HG02973 (cell line): ENCODE data around the gene CBFA2T3.

Experiments used
- ATAC-seq: cut with Tn5 transposase; IDR thresholded peaks from one replicate; pipeline ENCODE4 v1.9.1; 2021; ENCODE audit warnings: moderate library complexity; ENCODE audit not compliant: unreplicated experiment

CBFA2T3 gene

DNA sequence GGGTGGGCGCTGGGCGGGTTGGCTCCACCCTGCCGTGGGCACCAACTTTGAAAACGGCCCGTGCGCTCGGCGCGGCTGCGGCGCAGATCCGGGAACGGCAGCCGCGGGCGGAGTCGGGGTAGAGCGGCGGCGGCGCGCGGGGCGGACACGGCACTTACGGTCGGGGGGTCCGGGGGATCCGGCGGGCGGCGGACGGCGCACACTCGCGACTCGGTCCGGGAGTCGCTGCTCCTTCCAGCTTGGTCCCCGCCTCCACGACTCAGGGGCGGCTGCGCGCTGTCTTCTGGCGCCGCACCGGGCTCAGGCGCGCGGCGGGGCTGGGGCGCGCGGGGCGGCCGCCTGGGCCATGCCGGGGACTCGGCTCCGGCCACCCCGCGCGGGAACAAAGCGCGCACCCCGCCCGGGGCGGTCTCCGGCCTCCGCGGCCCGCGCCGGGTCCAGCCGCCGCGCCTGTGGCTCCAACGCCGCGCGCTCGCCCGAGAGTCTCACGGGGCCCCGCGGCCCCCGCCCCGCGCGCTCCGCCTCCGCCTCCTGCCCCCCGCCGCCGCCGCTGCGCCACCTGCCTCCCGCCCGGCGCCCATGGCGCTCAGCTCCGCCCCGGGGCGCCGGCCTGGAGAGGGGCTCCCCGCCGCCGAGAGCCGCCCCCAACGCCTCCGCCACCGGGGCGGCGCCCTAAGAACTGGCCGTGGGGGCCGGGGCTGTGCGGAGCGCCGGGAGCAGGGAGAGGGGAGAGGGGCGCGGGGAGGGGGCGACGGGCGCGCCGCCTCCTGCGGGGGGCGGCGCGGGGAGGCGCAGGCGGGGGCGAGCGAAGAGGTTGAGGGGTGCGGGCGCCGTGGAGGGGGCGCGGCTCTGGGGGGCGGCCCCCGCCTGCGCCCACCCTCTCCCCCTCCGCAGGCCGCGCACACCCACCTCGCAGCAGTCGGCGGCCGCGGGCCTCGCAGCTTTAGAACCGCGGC is 35.9 kb downstream of the CBFA2T3 start:
- peak; percentile 30 for ATAC-seq

DNA sequence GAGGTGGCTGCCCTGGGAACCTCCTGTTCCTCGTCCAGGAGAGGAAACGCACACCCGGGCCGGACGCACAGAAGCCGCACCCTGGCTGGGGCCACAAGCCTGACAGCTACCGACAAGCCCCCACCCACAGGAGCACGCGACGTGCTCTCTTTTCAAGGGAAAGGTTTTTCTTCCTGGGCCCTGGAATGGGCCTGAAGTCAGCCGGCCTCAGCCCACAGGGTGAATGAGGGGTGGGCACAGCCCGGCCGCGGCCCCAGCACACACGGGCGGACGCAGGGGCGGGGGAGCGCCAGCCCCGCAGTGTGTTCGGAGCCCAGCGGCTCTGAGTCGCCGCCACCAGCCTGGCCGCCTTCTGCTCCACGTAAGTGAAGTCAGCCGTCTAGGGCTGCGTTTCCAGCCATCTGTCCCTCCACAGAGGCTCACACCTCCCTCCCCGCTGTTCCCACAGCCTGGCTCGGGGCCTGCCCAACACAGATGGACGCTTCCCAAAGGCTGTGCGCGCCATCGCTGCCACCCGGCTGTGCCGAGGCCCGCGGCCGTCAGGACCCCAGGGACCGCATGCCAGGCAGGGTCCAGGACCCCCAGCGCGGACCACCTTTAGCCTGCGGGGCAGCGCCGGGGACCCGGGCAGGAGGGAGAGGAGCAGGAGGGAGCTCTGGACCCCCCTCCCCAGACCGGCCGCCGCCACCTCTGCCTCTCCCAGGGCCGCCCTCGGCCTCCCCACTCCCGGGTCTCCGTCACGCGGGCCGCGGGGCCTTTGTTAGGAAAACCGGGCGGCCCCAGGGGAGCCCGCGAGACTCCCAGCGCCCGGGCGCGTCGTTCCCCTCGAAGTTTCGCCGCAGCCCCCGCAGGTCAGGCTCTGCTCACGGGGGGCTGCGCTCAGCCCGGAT is 36.8 kb downstream of the CBFA2T3 start:
- ATAC-seq: no peak

DNA sequence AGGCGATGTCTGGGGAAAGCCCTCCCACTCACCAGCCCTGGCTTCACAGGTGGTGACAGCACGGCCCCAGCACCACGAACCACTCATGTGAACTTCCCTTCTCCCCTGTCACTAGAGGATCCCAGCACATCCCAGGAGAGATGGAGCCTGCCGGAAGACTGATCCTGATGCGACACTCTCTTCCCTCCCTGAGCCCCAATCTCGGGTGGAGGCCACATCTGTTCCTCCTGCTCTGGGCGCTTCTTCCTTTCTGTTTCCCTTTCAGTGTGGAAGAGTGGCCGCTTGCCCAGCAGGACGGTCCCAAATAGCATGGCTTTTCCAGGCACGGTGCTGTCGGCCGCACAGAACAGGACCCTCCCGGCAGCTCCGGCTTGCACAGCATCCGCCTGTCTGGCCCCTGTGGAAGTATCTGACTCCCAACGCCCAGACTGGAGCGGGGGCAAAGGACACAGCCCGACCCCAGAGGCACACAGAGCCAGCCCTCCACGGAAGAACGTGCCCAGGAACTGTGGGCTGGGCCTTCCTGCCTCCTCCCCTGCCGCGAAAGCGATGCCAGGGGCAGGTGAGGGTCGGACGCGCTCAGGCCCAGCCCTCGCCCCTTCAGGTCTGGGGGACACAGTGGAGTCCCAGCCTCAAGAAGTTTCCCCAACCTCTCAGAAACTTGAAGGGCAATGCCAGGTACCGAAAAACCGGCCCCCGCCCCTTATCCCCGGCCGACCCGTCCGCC is 37.6 kb downstream of the CBFA2T3 start:
- no peak for ATAC-seq

DNA sequence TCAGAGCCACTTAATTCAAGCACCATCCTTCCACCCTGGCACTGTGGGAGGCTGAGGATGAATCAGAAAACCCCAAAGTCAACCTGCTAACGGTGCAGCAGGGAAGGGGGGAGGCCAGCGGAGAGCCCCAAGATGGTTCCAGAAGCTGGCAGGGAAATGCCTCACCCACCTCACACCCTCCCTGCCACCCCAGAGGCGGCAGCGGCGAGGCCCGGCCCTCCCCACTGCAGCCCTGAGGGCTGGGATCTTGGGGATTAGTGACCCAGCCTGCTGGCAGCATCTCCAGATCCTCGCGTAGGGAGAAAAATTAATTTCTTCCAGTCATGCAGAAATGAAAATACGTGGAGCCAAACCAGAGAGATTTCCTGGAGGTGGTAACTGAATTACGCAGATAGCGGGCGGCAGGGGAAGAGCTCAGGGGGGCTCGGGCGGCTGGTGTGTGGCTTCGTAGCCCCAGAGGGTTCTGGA is 38.2 kb downstream of the CBFA2T3 start:
- ATAC-seq: no peak

DNA sequence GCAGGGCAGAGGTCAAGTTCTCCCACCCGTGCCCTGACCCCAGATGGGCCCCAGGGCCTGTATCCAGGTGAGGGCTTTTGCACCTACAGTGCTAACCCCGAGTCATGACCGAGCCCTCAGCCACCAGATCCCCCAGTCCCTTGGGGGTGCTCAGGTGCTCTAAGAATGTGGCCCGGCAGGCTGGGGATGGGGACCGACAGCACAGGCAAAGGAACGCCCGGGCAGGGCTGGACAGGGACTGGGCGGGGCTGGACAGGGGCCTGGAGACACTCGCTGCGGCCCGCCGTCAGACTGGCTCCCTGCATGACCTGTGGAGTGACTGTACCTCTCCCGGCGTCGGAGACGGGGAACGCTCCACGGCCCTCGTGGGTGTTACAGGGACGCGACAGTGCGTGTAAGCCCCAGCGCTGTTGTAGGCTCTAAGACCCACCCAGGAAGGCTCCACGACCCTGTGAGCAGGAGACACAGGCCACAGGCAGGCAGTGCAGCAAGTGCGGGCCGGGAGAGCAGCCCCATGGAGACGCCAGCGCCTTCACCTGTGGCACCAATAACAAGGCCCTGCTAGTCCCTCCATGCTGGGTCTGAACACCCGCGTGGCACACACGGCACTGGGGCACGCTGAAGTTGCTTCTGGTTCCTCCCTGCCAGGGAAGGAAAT is 38.8 kb downstream of the CBFA2T3 start:
- ATAC-seq: no peak

DNA sequence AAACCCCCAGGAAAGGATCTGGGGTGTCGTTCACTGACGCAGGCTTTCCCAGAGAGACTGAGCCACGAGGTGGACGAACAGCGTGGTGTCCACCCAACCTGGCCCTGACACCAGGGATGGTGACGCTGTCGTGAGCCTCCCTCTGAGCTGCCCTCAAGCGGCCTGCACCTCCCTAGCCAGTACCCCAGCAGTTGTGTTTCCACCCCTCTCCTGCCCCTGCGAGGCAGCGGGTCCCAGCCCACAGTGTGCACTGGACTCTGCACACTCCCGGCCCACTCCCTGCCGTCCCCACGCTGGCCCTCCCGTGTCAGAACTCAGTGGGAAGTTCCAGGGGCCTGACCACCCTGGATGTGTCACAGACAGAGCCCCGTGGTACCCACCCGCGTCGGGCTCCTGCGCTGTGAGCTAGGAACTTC is 39.8 kb downstream of the CBFA2T3 start:
- no peak for ATAC-seq

DNA sequence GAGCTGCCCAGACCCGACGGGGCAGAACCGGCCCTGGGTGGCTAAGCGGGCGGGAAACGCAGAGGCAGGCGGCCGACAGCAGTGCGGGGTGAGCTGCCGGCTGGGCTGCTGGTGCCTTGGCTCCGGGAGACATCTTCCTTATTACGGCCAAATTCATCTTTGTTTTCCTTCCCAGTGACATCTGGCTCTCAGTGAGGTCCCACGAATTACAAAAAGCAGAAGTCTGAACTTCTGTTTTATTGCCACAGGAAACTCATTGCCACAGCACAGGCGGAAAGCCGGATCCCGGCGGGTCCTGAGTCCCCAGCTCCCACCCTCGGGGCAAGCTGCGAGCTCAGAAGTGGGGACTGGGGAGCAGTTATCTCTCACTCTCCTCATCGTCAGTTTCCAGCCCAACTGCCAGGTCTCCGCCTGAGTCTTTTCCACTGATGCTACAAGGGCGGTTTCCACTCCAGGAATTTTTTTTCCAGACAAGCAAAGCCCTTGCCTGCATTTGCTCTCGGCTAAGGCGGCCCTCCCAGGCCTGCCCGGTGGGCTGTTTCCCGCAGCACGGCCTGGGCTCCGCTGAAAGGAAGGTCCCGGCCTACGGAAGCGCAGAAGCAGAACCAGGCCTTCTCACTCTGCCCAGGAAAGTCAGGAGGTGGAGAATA is 40.3 kb downstream of the CBFA2T3 start:
- ATAC-seq: no peak

DNA sequence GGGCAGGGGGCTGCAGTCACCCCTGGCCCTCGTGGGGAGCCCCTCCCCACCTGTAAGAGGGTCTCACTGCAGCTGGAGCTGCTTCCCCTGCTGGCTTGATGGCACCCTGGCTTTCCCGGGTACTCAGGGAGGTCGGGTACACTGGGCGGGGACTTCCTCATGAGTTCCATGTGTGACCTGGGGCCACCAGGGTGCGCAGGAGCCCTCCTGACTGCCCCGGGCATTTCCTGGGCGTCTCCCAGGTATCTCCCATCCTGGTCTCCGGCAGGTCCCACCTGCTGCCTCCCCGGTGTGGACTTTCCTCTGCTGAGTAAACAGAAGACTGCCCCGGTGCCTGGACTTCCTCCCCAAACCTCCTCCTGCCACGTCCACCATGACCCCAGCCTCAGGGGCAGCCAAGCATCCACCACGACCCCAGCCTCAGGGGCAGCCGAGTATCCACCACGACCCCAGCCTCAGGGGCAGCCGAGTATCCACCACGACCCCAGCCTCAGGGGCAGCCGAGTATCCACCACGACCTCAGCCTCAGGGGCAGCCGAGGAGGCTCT is 40.9 kb downstream of the CBFA2T3 start:
- no peak for ATAC-seq

DNA sequence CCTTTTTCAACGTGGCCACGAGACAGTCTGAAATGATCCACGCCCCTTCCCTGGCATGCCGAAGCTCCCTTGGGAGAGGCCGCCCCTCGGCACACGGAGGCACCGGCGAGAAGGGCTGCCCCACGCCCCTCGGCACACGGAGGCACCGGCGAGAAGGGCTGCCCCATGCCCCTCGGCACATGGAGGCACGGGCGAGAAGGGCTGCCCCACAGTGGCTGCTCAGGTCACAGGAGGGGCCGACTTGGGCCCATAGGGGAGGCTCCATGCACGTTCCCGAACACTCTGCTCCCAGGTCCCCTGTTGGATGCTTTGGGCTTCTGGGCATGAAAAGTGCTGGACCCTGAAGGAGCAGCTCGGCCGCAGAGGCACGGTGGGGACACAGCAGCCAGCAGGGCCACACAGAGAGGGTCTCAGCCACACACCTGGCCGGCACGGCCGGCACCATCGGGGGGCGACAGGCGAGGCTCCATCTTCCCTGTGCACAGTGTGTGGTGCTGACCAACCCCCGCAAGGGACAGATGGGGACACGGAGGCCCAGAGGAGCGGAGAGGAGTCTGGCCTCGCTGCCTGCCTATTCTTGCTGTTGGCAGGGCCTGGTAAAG is 42.8 kb downstream of the CBFA2T3 start:
- no peak for ATAC-seq

DNA sequence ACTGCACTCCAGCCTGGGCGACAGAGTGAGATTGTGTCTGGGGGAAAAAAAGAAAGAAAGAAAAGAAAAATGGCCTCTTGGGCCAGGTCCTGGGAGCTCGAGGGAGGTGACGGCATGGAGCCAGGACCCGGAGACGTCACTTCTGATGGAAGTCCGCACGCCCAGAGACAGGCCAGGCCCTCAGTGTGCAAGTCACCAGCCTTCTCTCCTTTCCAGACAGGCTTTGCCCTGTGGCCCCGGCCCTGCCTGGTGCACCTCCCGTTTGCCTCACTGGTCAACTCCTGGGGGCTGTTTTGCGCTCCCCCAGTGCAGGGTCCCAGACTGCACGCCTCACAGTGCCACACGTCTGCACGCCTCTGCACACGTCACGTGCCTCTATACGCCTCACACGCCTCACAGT is 44.1 kb downstream of the CBFA2T3 start:
- no peak for ATAC-seq

DNA sequence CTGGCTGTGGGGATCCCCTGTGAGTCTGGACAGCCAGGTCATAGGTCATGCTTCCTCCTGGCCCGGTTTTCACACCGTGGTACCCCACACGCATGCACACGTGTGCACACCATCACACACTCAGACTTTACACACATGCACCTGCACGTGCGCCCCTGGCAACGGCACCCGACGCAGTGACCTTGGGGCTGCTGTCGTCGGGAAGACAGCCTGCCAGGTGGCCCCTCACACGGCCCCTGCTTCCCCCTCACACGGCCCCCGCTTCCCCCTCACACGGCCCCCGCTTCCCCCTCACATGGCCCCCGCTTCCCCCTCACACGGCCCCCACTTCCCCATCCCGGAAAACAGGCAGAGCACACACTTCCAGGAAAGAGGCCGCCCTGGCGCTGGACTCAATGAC is 45.1 kb downstream of the CBFA2T3 start:
- no peak for ATAC-seq

DNA sequence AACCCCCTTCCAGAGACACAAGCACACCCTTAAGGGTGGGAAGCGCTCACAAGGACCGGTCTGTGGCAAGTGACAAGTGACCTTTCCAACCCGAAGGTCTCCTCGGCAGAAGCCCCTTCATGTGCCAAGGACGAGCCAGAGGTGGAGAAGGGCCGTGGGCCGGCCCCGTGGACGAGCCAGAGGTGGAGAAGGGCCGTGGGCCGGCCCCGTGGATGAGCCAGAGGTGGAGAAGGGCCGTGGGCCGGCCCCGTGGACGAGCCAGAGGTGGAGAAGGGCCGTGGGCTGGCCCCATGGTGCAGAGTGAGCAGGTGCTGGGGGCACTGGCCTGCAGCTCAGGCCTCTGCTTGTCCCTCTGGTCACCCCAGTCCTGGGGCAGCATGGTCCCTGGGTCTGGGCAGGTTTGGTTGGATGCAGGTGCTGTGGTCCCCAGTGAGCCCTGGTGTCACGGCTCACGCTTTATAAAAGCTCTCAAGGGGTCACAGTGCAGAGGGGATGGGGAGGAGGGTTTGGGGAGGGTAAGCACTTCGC is 45.6 kb downstream of the CBFA2T3 start:
- ATAC-seq: no peak

DNA sequence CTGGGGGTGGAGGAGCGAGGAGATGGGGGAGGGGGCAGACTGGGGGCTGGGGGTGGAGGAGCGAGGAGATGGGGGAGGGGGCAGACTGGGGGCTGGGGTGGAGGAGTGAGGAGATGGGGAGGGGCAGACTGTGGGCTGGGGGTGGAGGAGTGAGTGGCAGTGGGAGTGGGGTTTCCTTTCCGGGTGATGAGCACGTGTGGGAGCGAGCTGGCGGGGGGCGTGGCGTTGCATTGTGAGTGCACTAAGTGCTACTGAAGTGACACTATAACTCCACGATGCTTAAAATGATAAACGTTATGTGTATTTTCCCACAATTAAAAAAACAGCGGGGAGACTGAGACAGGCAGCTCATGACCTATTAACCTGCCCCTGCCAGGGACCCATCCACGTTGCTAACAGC is 46.3 kb downstream of the CBFA2T3 start:
- ATAC-seq: no peak

DNA sequence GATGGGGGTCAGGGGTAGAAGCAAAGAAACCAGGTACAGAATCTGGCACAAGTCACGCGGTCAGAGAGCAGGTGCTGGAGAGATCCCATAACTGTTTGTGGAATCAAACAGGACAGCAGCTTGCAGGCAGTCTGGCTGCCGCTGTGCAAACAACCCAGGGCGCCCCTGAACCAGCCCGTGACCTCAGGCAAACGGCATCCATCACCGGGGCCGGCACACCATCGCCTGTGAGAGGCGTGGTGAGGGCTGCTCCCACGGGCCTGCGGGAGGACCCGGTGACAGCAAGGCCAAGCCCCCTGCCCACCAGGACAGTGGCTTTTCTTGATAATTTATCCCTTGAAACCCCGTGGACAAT is 47.9 kb downstream of the CBFA2T3 start:
- no peak for ATAC-seq

DNA sequence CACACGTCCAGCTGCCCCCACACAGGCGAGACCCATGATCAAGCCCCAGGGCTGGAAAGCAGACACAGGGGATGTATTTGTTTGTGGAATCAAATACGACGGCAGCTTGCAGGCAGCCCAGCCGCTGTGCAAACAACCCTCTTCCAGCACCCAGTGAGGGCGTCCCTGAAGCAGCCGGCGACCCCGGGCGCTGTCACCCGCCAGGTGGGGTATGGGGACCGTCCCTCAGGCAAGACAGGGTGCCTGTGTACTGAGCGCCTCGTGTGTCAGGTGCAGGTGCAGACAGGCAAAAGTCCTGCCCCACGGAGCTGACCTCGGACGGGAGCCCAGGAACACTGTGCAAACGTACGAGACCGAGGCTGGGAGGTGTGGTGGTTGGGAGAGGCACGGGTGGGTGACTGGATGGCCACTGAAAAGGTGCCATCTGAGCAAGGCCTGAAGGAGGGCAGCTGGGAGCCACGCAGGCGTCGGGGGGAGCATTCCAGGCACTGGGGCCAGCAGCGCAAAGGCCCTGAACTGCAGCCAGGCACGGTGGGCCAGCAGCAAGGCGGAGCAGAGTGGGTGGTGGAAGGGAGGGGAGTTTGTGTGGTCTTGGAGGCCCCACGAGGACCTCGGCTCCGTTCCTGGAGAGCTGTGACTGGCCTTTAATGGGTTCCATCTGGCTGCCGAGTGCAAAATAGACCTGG is 48.5 kb downstream of the CBFA2T3 start:
- no peak for ATAC-seq

DNA sequence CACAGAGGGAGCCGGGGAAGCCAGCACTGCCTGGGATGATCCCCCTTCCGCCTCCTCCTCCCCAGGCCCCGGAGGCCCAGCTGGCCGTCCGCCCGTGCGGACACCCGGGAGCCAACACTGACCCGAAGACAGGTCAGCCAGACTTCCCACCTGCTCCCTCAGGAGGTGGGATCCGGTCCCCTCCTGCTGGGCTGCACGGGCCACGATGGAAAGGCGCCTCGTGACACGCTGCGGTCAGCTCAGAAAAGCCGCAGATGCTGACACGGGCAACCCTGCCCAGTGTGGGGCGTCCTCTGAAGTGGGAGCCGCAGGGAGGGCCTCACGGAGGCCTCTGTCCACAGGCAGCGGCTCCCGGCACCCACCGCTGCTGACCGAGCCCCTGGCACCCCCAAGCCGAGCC is 49.3 kb downstream of the CBFA2T3 start:
- ATAC-seq: no peak

DNA sequence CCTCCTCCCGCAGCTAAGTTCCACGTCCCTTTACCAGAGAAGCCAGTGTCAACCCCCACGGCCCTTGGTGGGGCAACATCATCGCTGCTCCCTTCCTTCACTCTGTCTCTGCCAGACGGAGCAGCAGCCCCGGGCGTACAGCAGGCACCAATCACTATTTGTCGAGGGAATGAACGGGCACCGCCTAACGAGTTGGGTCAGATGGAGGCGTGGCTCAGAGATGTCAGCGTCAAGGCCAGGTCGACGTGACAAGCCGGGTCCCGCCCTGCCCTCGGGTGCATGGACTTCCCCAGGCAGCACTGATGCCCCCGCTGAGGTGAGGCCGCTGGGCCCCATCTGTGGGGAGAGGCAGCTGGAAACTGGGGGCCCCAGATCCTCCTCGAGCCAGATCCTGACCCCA is 50.0 kb downstream of the CBFA2T3 start:
- no peak for ATAC-seq

DNA sequence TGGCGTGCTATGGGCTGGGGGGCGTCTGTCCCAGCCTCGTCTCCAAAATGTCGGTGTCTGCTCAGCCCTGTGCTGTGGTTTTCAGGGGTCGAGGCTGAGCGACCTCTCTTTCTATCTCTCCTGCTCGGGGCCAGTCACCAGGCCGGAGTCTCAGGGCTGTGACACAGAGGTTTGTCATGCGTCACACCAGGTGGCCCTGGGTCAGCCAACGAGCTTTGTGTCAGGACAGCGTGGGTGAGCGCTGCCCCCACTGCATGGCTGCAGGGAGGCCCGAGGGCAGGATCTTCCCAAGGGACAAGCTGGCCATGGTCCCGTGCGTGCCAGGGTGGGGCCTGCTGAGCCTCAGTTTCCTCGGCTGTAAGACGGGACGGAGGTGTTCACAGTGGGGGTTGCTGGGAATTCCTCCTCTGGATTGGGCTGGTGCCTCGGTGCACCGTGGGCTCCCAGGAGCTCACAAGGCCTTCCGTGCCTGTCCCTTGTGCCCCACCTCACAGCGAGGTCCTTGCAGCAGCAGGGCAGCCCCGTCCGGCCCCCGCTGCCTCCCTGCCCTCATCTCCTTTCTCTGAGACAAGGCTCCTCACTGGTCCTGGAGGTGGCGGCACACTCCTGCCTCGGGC is 50.5 kb downstream of the CBFA2T3 start:
- ATAC-seq: no peak
